Upper lobe of right lung (tissue), 1 donor: ENCODE results near the gene PKLR. TPM values are rescaled to one million over a fixed set of nuclear protein-coding genes. Genes with fewer than 3 reads are reported as not detected.
A peak's percentile ranks its signal among the peaks of the same experiment; 100 is the strongest.

Experiments
- ATAC-seq: fragments of 200-7000 bp; cut with Tn5 transposase; one replicate; pipeline ENCODE4 v1.9.1; 2020; ENCODE audit warnings: mild to moderate bottlenecking, moderate library complexity
- DNase-seq: peaks from one replicate; pipeline ENCODE4 v3.0.0-alpha.2; 2020
- H3K27ac ChIP-seq: fragments of 200-600 bp; one replicate; pipeline ENCODE4 v1.8.0; 2022
- H3K27me3 ChIP-seq: fragments of 200-600 bp; one replicate; pipeline ENCODE4 v1.8.0; 2022; ENCODE audit warnings: mild to moderate bottlenecking
- H3K36me3 ChIP-seq: fragments of 200-600 bp; one replicate; pipeline ENCODE4 v1.8.0; 2022
- H3K4me1 ChIP-seq: fragments of 200-600 bp; one replicate; pipeline ENCODE4 v1.8.0; 2022
- H3K4me3 ChIP-seq: fragments of 200-600 bp; one replicate; pipeline ENCODE4 v1.8.0; 2022; ENCODE audit warnings: mild to moderate bottlenecking
- H3K9me3 ChIP-seq: fragments of 200-600 bp; one replicate; pipeline ENCODE4 v1.8.0; 2022
- CTCF ChIP-seq: fragments of 200-600 bp; IDR thresholded peaks from one replicate; pipeline ENCODE4 v1.8.0; 2022; ENCODE audit warnings: antibody characterized with exemption
- intact Hi-C: fragments of 100-400 bp; cut with DNase I; formaldehyde crosslinking; loops from one replicate; pipeline ENCODE4 v1.11.0; 2022
- total RNA-seq: library from RNA; stranded (reverse); fragmentation: NEBNext Ultra II Directional; extraction: Animal tissue kit (Norgen Biotek cat#: 25700); gene quantifications from one replicate; pipeline ENCODE4 v1.2.1, GENCODE V29; 2021
- donor health status: DM: no; HTN: yes; CAD: no; lungs with severe emphysema.

The PKLR gene
- total RNA-seq, 1 donor from 2014 or later = not detected

- no peaks in the 10 kb centered on the region for H3K9me3 ChIP-seq
- peak within 1 kb of the TSS; percentile 76 for H3K4me3 ChIP-seq
- DNase-seq (peak; percentile 86), ATAC-seq (peak; percentile 2)
- intact Hi-C loops = loop anchor here (10.0 kb wide), 1 partner anchor 66 kb away; the partner anchor contains the start of gene ENTREP3
- TF ChIP-seq CTCF = no peak
- H3K4me1 ChIP-seq = peaks cover 36% of the 10 kb centered on the region
- no peaks in the 10 kb centered on the region for H3K27me3 ChIP-seq
- peak within 1 kb of the TSS; percentile 51 for H3K27ac ChIP-seq
- peaks cover 34% of the 10 kb centered on the region for H3K36me3 ChIP-seq
These were observed 19.7 kb upstream of the PKLR start, which contains the start of gene RUSC1 for GRCh38 chr1:155320661-155321617. RUSC1 (plus strand) TSS chr1:155320894; CDS start chr1:155321774, 880 bp downstream.

GRCh38 chr1:155320252-155320651 is 19.0 kb upstream of the PKLR start:
- no peak for TF ChIP-seq CTCF
- H3K4me3 ChIP-seq = peak overlapping the region; percentile 76
- peaks cover 38% of the 10 kb centered on the region for H3K36me3 ChIP-seq
- no peaks in the 10 kb centered on the region for H3K27me3 ChIP-seq
- DNase-seq (no peak), ATAC-seq (no peak)
- peaks cover 29% of the 10 kb centered on the region for H3K4me1 ChIP-seq
- no peaks in the 10 kb centered on the region for H3K9me3 ChIP-seq
- intact Hi-C loops = loop anchor here (10.0 kb wide), 1 partner anchor 65 kb away; the partner anchor contains the start of gene ENTREP3
- peak overlapping the region; percentile 51 for H3K27ac ChIP-seq

GRCh38 chr1:155319536-155319935 is 18.3 kb upstream of the PKLR start:
- ATAC-seq (no peak), DNase-seq (no peak)
- Histone ChIP-seq H3K4me3 (no peak overlapping the region), H3K4me1 (peaks cover 26% of the 10 kb centered on the region), H3K27me3 (no peaks in the 10 kb centered on the region), H3K36me3 (peaks cover 44% of the 10 kb centered on the region), H3K9me3 (no peaks in the 10 kb centered on the region), H3K27ac (no peak overlapping the region)
- intact Hi-C loops = no loop called here
- no peak for TF ChIP-seq CTCF

GRCh38 chr1:155318082-155318481 is 16.8 kb upstream of the PKLR start:
- ATAC-seq (no peak), DNase-seq (no peak)
- Histone ChIP-seq H3K27ac (no peak overlapping the region), H3K27me3 (no peaks in the 10 kb centered on the region), H3K9me3 (no peaks in the 10 kb centered on the region), H3K4me1 (peaks cover 26% of the 10 kb centered on the region), H3K36me3 (peaks cover 58% of the 10 kb centered on the region), H3K4me3 (no peak overlapping the region)
- intact Hi-C loops = no loop called here
- no peak for TF ChIP-seq CTCF

GRCh38 chr1:155316922-155317321 is 15.7 kb upstream of the PKLR start:
- no peak for DNase-seq
- Histone ChIP-seq H3K4me1 (peaks cover 19% of the 10 kb centered on the region), H3K27ac (no peak overlapping the region), H3K4me3 (no peak overlapping the region), H3K27me3 (no peaks in the 10 kb centered on the region), H3K36me3 (peaks cover 68% of the 10 kb centered on the region), H3K9me3 (no peaks in the 10 kb centered on the region)
- TF ChIP-seq CTCF = no peak
- ATAC-seq = no peak
- intact Hi-C loops = no loop called here
